Hematopoietic multipotent progenitor cell treated with erythropoietin and hydrocortisone succinate and interleukin-3 and kit ligand, for 17 days (in vitro differentiated cells): ENCODE measurements around the gene AP2A1.
"Not testable (repeated sequence)": the region's sequence is repeated elsewhere in the genome, so short reads cannot be mapped to it uniquely, and the experiment has no call there.

Experiments
- DNase-seq: peaks from one replicate; pipeline ENCODE4 v3.0.0-alpha.2; 2015; ENCODE audit warnings: low spot score

AP2A1 gene

DNA sequence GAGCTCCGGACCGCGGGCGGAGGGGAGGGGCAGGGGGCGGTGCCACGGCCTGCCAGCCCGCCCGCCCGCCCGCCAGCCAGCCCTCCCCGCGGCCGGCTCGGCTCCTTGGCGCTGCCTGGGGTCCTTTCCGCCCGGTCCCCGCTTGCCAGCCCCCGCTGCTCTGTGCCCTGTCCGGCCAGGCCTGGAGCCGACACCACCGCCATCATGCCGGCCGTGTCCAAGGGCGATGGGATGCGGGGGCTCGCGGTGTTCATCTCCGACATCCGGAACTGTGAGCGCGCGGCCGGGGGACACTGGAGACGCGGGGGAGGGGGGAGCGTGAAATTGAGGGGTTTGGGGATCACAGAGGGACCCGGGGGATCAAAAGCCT, at the start of gene AP2A1:
TSS of gene AP2A1 (plus strand) at position 72 of the 370 bp plus-strand sequence. CDS start at position 205, 133 bp downstream.
- no peak for DNase-seq

DNA sequence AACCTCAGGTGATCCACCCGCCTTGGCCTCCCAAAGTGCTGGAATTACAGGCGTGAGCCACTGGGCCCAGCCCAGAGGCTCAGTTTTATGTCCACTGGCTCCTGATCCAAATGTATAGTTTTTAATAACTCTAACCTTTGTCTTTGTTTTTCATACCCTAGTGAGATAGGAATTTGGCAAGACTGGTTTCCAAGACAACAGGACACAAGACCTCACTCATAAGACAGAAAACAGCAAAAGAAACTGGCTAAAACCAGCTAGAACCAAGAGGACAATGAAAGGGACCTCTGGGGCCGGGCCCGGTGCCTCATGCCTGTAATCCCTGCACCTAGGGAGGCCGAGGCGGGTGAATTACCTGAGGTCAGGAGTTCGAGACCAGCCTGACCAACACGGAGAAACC, 48.3 kb upstream of the AP2A1 start:
- DNase-seq: no peak

DNA sequence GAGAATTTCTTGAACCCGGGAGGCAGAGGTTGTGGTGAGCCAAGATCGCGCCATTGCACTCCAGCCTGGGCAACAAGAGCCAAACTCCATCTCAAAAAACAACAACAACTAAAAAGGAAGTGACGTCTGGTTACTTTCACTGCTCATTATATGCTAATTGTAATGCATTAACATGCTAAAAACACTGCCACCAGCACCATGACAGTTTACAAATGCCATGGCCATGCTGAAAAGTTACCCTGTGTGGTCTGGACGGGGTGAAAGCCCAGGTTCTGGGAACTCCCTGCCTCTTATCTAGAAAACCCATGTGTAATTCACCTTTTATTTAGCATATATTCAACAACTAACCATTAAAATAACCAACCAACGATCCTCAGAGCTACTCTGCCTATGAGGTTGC, 47.8 kb upstream of the AP2A1 start:
- no peak for DNase-seq

DNA sequence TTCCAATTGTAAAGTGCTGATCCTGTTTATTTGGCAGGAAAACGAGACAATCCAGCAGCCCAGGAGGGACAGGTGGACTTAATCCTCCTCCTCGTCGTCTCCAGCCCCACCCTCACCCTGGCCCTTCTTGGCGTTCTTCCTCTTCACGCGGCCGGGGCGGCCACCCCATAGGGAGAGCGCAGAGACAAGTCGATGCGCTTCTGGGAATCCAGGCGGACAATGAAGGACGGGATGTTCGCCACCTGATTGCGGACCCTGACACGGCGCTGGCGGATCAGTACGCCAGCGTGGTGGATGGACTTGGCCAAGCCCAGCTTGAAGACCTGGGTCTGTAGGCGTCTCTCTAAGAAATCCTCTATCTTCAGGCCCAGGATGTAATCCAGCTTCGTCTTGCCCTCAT, 47.4 kb upstream of the AP2A1 start:
- DNase-seq: not testable (repeated sequence)

DNA sequence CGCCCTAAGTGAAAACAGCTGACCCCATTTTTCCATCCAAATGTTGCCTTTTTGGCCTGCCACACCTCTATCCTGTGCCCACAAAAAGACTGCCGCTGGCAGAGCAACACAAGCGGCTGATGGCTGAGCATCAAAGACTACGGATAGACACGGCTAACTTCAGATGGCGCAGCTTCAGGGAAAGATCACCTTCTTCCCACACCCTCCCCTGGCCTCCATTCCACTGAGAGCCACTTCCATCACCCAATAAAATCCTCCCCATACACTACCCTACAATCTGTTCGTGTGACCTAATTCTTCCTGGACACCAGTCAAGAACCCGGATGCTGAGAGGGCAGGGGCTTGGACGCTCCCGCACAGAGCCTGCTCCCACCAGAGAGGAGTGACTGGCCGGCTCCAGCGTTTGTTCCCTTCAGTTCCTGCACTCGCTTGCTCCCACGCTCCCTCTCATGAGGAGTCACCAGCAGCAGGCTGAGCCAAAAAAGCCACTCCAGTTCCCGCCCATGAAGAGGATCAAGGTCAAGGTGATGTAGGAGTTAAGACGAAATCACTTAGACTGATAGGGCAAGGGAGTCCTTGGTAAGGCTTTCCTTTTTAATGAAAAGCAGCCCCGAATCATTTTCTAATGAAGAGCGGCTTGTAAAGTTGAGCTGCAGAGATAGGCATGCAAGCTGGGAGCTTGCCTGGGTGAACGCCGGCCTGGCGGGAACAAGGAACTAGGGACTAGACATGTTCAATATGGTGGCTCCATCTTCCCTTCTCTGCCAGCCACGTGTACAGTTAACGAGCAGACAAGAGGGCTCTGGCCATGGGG, 39.4 kb upstream of the AP2A1 start:
- DNase-seq: no peak

DNA sequence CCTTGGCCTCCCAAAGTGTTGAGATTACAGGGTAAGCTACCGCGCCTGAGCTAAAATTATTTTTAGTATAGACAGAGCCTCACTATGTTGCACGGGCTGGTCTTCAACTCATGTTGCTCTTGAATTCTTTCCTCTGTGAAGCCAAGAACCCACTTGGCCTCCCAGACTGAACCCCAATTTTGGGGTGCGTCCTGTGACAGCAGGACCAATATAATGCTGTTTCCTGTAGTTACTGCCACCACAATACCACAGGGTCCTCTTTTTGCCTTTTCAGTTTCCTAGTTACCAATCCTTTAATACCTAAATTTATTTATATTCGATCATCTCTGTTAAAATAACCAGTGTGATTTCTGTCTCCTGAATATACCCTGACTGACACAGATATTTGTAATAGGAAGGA, 36.6 kb upstream of the AP2A1 start:
- DNase-seq: no peak

DNA sequence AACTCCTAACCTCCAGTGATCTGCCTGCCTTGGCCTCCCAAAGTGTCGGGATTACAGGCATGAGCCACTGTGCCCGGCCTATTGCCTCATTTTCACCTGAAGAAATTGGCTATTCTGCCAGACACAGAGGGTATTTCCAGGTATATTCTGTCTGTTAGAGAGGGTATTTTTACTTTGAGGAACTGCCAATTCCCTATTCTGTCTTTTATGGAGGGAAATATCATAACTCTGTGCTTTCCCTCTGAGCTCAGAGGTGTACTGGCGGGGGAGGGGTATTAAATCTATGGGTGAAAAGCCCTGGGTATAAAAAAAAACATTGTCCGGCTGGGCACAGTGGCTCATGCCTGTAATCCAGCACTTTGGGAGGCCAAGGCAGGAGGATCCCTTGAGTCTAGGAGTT, 28.5 kb upstream of the AP2A1 start:
- DNase-seq: no peak

DNA sequence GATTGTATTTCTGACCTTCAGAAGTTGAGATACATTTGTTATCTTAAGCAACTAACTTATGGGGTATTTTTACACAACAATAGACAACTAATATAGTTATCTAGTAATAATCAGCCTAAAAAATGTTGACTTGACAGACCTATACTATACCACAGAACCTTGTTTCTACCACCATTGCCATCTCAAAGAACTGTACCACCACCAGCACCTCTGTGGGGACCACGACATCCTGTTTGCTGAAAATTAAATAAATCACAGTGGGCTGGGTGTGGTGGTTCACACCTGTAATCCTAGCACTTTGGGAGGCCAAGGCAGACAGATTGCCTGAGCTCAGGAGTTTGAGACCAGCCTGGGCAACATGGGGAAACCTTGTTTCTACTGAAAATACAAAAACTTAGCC, 27.7 kb upstream of the AP2A1 start:
- no peak for DNase-seq

DNA sequence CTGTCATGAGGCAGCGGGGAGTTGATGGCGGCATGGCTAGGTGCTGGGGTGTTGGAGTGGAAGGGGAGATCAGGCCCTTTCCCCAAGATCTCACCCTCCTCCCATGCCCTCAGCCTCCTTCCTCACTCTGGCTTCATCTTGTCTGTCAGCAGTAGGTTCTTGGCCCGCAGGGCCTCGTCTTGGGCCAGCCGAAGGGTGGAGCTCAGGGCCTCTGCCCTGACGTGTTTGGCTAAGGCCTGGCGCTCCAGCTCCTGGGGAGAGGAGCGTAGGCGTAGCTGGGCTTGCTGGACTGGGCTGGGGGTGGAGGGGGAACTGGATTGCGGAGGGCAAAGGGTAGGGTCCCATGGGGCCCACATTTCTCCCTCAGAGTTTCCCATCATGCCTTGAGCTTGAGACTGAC, 26.9 kb upstream of the AP2A1 start:
- no peak for DNase-seq

DNA sequence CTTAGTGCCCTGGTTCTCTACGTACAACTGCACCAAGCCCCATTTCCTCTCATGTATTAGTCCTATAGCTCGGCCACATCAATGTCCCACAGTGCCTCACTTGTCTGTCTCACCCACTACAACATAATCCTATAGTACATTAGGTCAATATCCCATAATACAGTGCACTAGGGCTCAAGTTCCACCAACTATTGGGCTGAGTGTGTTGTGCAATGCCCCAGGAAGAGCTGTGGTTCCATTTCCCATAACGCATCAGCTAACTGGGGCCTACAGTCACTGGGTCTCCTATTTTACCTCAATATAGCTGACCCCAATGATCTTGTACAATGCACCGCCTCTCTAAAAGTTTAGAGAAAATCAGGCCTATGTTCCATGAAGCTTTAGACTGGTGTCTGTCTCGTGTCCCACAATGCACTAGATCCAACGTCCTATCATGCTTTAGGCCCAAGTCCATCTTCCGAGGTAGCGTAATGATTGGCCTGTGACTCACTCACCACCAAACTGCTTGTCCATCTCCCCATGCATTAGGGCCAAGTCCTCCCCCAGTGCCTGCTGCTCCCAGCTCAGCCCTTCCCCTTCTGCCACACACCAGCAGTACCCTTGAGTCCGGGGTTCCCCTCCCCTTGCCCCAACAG, 25.5 kb upstream of the AP2A1 start:
- DNase-seq: no peak

DNA sequence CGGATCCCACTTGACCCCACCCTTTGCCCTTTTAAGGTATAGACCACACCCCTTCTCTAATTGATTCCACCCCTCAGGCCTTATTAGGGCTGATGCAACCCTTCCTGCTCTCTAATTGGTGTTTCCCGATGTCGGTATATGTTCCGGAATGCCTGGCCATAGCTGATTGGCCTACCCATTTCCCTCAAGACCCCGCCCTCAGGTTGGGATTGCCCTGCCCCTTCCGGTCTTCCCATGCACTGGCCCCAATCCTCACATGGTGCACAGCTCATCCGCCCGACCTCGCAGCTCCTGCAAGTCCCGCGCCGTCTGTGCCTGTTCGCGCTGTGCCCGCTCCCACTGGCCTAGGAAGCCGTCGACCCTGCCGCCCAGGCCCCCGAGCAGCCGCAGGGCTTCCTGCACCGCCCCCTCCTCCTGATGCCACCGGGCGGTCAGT, 21.8 kb upstream of the AP2A1 start:
- no peak for DNase-seq

DNA sequence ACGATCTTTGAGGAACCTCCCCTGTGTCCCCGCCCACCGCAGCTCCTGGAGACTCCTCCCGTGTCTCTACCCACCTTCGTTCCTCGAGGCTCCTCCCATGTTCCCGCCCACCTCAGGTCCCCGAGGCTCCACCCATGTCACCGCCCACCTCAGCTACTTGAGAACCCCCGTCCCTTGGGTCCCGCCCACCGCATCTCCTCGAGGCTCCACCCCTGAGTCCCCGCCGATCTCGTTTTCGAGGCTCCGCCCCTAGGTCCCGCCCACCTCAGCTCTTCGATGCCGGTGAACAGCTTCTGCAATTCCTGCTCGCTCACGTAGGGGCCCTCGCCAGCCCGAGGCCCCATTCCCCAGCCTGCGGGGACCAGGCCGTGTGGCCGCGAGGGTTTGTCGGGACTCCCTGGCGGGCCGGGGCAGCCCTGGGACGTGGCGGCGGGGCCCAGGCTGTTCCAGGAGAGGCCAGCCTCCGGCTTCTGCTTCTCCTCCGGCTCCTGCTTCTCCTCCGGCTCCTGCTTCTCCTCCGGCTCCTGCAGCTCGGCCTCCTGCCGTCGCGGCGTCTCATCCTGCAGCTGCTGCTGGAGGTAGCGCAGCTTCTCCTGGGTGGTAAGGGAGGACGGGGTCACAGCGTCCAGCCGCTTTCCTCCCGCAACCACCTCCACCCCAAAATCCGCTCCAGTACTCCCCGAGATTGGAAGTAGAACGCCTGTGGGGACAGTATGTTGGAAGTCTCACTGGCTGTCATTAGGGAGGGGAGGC, 20.4 kb upstream of the AP2A1 start:
- DNase-seq: peak; percentile 76

DNA sequence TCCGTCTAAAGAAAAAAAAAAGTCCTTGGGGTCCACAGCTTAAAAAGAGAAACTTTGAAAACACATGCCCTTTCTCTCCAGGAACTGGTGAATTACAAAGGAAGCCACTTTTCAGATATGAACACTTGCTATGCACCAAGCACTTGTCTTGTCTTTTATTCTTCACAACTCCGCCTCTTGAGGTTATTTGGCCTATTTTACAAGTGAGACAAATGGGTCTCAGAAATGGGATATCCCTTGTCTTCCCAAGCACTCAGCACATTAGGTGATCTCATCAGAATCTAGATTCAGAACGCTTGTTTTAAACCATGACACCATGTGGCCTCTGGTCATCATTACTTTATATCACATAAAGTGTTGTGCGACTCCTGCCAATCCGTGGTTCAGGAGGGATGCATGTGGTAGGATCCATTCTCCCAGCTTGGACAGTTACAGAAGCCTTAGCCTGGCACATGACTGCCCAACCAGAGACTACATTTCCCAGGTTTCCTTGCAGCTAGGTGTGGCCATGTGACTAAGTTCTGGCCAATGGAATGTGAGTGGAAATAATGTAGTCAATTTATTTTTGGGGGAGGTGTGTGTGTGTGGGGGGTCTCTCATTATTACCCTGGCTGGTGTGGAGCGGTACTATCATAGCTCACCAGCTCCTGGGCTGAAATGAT, 17.6 kb upstream of the AP2A1 start:
- no peak for DNase-seq

DNA sequence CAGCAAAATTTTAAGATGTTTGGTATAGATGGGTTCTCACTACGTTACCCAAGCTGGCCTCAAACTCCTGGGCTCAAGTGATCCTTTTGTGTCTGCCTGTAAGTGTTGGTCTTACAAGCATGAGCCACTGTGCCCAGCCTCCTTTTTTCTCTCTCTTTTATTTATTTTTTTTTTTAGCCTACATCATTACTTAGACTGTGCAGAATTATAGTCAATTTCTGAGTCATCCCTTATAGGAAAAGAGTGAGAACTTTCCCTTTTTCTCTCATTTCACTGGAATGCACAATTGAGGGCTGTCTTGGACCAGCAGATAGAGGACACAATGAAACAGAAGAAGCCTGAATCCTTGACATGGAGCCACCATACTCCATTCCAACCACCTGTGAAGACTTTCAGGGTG, 17.0 kb upstream of the AP2A1 start:
- no peak for DNase-seq

DNA sequence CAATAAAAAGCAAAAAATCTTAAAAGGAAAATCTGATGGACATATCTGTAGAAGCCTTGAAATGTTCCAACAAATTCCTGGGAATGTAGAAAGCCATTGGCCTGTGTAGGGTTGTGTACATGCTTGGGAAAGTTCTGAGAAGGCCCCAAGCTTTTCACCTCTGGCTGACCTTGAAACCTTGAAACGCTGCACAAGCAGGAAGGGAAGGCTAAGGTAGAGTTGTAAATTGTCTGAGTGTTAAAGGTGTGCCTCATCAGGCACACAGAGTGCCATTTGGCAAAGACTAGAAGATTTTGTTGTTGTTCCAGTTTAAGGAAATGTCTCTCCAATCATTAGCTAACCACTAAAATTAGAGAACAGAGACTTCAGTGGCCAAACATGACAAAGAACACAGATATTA, 14.1 kb upstream of the AP2A1 start:
- no peak for DNase-seq

DNA sequence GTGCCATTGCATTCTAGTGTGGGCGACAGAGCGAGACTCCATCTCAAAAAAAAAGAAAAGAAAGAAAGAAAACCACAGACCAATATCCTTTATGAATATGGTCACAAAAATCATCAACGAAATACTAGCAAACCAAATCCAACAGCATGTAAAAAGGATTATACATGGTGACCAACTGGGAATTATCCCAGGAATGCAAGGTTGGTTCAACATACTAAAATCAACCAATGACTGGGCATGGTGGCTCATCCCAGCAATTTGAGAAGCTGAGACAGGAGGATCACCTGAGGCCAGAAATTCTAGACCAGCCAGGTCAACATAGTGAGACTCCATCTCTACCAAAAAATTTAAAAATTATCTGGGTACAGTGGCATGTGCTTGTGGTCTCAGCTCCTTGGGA, 10.8 kb upstream of the AP2A1 start:
- no peak for DNase-seq

DNA sequence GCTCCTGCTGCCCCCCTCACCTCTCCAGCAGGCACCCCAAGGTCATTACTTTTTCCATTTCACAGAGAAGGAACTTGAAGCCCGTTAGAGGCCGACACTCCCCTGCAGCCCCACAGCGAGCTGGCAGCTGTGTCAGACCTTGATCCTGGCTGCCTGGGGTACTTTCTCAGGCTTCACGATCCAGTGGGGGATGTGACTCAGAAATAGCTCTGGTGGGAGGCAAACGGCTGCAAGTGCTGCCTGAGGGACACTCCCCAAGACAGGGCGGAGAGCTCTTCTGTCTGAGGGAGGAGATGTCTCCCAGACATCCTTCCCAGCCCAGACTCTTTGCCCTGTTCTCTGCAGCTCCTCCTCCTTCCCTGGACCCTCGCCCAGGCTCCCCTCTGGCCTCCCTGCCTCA, 8.5 kb upstream of the AP2A1 start:
- no peak for DNase-seq

DNA sequence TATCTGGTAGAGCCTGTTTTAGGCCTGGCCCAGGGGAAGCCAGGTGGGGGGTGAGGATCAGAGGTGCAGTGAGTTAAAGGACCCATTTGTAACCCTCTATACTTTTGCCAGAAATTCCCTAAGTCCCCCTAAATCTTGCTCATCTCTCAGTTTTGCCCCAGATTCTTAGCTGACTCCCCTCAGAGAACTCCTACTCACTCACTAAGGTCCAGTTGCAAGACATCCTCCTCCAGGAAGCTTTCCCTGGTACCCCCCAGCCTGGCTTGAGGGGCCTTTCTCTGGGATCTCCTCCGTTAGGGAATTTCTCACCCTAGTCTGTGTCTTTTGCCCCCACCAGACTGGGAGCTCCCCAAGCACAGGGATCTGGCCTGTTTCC, 5.6 kb upstream of the AP2A1 start:
- no peak for DNase-seq

DNA sequence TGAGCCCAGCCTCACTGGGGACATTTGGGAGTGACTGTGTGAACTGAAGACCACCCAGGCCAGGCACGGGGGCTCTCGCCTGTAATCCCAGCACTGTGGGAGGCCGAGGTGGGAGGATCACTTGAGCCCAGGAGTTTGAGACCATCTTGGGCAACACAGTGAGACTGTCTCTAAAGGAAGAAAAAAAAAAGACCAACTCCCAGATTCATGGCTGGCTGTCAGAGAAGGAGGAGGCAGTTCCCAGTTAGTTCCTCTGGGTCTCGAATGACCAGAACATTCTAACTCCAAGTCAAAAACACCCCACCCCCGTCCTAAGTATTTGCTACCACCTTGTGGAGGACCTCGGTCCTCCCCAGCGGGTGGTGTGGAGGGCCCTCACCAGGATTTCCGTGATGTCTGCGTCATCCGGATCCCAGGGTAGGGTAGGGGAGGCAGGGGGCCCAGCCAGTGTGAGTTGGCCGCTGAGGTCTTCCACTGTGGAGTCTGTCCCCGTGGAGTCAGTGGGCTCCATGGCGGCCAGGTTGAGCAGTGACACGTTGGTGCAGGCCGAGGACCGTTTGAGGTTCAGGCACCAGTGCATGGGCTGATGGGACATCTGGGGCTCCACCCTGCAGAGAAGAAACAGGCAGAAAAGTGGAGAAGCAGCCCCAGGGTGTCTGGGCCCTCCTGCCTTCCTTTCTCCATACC, 5.0 kb upstream of the AP2A1 start:
- no peak for DNase-seq

DNA sequence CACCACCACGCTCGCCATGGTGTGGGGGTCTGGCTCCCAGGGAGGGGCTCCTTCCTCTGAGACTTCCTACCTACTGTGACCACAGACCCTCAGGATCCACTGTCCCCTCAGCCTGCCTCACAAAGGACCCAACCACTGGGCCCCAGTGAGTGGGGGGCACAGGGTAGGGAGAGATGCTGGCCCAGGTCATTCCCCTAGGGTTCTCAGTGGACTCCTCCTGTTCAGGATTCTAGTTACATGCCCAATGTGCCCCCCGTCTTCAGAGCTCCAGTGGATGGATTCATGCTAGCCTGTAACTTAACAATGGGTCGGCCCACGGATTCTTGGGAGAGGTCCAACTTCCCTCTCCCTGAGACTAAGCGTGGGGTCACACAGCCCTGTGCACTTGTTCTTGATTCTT, 3.6 kb upstream of the AP2A1 start, which contains the start of gene TSKS:
TSS of gene TSKS (minus strand) at position 77 of the 400 bp plus-strand sequence. CDS start at position 18, 59 bp downstream.
- DNase-seq: no peak

DNA sequence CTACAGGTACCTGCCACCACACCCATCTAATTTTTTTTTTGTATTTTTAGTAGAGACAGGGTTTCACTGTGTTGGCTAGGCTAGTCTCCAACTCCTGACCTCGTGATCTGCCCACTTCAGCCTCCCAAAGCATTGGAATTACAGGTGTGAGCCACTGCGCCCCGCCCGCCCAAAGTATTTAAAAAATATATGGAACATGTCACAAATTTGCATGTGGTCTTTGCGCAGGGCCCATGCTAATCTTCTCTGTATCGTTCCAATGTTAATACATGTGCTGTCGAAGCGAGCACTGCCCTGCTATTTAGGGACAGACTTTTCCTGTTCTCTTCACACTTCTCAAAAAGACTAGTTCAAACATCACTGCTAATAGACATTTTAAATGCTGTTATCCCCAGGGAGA, 2.5 kb upstream of the AP2A1 start:
- DNase-seq: no peak
